Keratinocyte (primary cell): ENCODE results near the gene REEP3. TPM values are rescaled to one million over a fixed set of nuclear protein-coding genes. Genes with fewer than 3 reads are reported as not detected.

Experiments
- DNase-seq: peaks from one replicate; pipeline ENCODE4 v3.0.0-alpha.2; 2011; ENCODE audit warnings: low read depth, missing footprints, low spot score
- FAIRE-seq: peaks from 2 replicates; lab custom pipeline; 2011; peaks lifted over from hg19 to GRCh38; lab: Jason Lieb, UNC
- H2AFZ ChIP-seq: 2 replicates; pipeline ENCODE4 v1.6.0; 2012; ENCODE audit warnings: low read length, control low read depth, inconsistent platforms; ENCODE audit not compliant: control insufficient read depth
- H3K27ac ChIP-seq: 2 replicates; pipeline ENCODE4 v1.5.1; 2011; ENCODE audit warnings: low read length; ENCODE audit not compliant: control insufficient read depth, insufficient read depth
- H3K27me3 ChIP-seq: 3 replicates; pipeline ENCODE4 v1.6.0; 2011; ENCODE audit warnings: low read length; ENCODE audit not compliant: control insufficient read depth, insufficient read depth; ENCODE audit errors: extremely low read depth
- H3K36me3 ChIP-seq, 2 experiments: 2 replicates in 1 of 2; 3 replicates in 1 of 2; pipeline ENCODE4 v1.5.1; 2011; ENCODE audit warnings: low read length in 2 of 2, mild to moderate bottlenecking in 1 of 2; ENCODE audit not compliant: control insufficient read depth in 2 of 2, insufficient read depth in 2 of 2; ENCODE audit errors: extremely low read depth in 1 of 2
- H3K4me1 ChIP-seq: 3 replicates; pipeline ENCODE4 v1.5.1; 2011; ENCODE audit warnings: low read length; ENCODE audit not compliant: control insufficient read depth, insufficient read depth; ENCODE audit errors: extremely low read depth
- H3K4me2 ChIP-seq: 3 replicates; pipeline ENCODE4 v1.6.0; 2011; ENCODE audit warnings: low read depth, low read length; ENCODE audit not compliant: control insufficient read depth, insufficient read depth; ENCODE audit errors: extremely low read depth
- H3K4me3 ChIP-seq, 3 experiments: fragments of 200-600 bp in 1 of 3; sonication (generic) in 1 of 3; 2 replicates in 2 of 3; 3 replicates in 1 of 3; pipeline ENCODE4 v1.5.1; 2011 to 2016; ENCODE audit warnings: low read length in 3 of 3, mild to moderate bottlenecking in 3 of 3, control low read depth in 2 of 3, inconsistent platforms in 1 of 3, low read depth in 1 of 3, mixed read lengths in 1 of 3, mixed run types in 1 of 3, moderate library complexity in 1 of 3; ENCODE audit not compliant: control insufficient read depth in 2 of 3, insufficient read depth in 2 of 3; ENCODE audit errors: extremely low read depth in 1 of 3
- H3K79me2 ChIP-seq: 2 replicates; pipeline ENCODE4 v1.6.0; 2012; ENCODE audit warnings: low read length; ENCODE audit not compliant: control insufficient read depth, insufficient read depth
- H3K9ac ChIP-seq: 3 replicates; pipeline ENCODE4 v1.6.0; 2011; ENCODE audit warnings: low read length; ENCODE audit not compliant: control insufficient read depth, insufficient read depth; ENCODE audit errors: extremely low read depth
- H3K9me1 ChIP-seq: 3 replicates; pipeline ENCODE4 v1.6.0; 2011; ENCODE audit warnings: low read length; ENCODE audit not compliant: control insufficient read depth, insufficient read depth; ENCODE audit errors: extremely low read depth
- H3K9me3 ChIP-seq: 2 replicates; pipeline ENCODE4 v1.5.1; 2012; ENCODE audit warnings: low read depth, low read length; ENCODE audit not compliant: control insufficient read depth
- H4K20me1 ChIP-seq: 3 replicates; pipeline ENCODE4 v1.6.0; 2011; ENCODE audit warnings: low read length; ENCODE audit not compliant: control insufficient read depth, insufficient read depth; ENCODE audit errors: extremely low read depth
- EZH2 ChIP-seq: IDR thresholded peaks from one replicate; pipeline ENCODE4 v1.6.1; 2012; ENCODE audit warnings: inconsistent platforms, mild to moderate bottlenecking, low read length, moderate library complexity
- dilution Hi-C: fragments of 300-500 bp; cut with MboI; formaldehyde crosslinking; loops from one replicate; pipeline ENCODE4 v1.7.0; 2020; ENCODE audit warnings: low sequenced_read_pairs; ENCODE audit not compliant: extremely low pct_ligation_motif_present
- polyA plus RNA-seq, 5 experiments: library from polyadenylated mRNA; depleted of rRNA in 3 of 5; stranded (reverse) in 3 of 5; stranded (forward) in 1 of 5; unstranded in 1 of 5; fragments of >200 nt; gene quantifications; 1 replicate in 1 of 5; 2 replicates in 3 of 5; 3 replicates in 1 of 5; pipeline versions ENCODE4 v1.2.1 to v1.2.3, GENCODE V29; 2011 to 2012; ENCODE audit warnings: missing spikeins in 2 of 5, low read depth in 1 of 5, low replicate concordance in 1 of 5
- TF ChIP-seq, protein P1 (sequence below), 3 experiments: IDR thresholded peaks in 1 of 3; conservative IDR thresholded peaks in 1 of 3; optimal IDR thresholded peaks in 1 of 3; 2 replicates in 2 of 3; 3 replicates in 1 of 3; pipeline versions ENCODE3 to v1.5.1; 2011; ENCODE audit warnings: low read length in 3 of 3, mild to moderate bottlenecking in 3 of 3, moderate library complexity in 2 of 3, control low read depth in 1 of 3, inconsistent platforms in 1 of 3; ENCODE audit not compliant: insufficient read depth in 2 of 3; ENCODE audit errors: extremely low read depth in 1 of 3

The REEP3 gene
- polyA plus RNA-seq, 1 donor (not counting 4 experiments of a cell fraction or from before 2014, with no cell fraction given), result 52.8 TPM

DNA sequence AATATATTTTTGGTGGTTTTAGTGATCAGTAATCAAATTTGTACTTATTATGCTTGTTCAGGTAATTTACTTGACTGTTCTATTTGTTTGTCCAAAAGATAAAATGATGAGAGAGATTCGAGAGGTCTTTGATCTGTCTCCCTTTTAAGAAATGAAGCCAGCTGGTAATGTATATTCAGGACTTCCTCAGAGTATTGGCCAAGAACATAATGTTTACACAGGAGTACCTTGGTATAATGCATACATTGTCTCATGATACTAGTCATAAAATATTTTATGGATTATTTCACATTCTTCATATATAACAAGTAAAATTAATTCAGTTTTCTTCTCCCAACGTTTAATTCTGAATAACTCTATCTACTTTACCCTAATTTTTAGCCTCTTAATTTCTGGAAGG, 100.9 kb downstream of the REEP3 start:
- peaks cover 3% of the 10 kb centered on the region for H3K4me1 ChIP-seq
- TF ChIP-seq EZH2, result no peak
- TF ChIP-seq, protein P1, sequence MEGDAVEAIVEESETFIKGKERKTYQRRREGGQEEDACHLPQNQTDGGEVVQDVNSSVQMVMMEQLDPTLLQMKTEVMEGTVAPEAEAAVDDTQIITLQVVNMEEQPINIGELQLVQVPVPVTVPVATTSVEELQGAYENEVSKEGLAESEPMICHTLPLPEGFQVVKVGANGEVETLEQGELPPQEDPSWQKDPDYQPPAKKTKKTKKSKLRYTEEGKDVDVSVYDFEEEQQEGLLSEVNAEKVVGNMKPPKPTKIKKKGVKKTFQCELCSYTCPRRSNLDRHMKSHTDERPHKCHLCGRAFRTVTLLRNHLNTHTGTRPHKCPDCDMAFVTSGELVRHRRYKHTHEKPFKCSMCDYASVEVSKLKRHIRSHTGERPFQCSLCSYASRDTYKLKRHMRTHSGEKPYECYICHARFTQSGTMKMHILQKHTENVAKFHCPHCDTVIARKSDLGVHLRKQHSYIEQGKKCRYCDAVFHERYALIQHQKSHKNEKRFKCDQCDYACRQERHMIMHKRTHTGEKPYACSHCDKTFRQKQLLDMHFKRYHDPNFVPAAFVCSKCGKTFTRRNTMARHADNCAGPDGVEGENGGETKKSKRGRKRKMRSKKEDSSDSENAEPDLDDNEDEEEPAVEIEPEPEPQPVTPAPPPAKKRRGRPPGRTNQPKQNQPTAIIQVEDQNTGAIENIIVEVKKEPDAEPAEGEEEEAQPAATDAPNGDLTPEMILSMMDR (optimal IDR thresholded peaks at IDR 0.05 in 1 of 3, IDR thresholded peaks at IDR 0.05 in 1 of 3, conservative IDR thresholded peaks at IDR 0.05 in 1 of 3; ENCODE audit: extremely low read depth in 1 of 3, insufficient read depth in 2 of 3, low read length in 3 of 3), result no peak
- H3K27me3 ChIP-seq, result no peaks in the 10 kb centered on the region
- H3K4me2 ChIP-seq, result no peak overlapping the region
- H3K9me3 ChIP-seq, result no peaks in the 10 kb centered on the region
- no peaks in the 10 kb centered on the region for H3K79me2 ChIP-seq
- H2AFZ ChIP-seq, result no peak overlapping the region
- H3K36me3 ChIP-seq, result peaks cover 5 to 6% of the 10 kb centered on the region in 2 experiments
- dilution Hi-C loops, result no loop called here
- H3K9me1 ChIP-seq, result no peaks in the 10 kb centered on the region
- no peak overlapping the region for H3K4me3 ChIP-seq
- FAIRE-seq (no peak), DNase-seq (no peak)
- no peak overlapping the region for H3K27ac ChIP-seq
- no peaks in the 10 kb centered on the region for H4K20me1 ChIP-seq
- H3K9ac ChIP-seq, result no peak overlapping the region

DNA sequence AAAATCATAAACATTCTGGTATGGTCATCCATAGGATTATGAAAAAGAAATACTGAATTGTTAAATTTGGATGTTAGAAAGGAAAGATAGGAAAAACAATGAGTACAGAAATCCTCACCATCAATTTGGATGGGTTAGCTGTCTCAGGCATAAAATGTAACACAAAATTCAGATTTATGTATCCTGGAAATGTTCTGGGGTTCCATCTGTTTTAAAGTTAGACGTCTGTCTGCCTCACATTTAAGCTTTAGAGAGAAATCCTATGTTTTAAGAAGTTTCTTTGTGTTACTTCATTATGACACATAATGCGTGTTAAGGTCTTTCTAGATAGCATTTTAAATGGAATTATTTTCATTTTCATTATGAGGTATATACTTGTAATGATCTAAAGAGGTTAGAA, 103.5 kb downstream of the REEP3 start:
- H3K79me2 ChIP-seq, result no peaks in the 10 kb centered on the region
- DNase-seq (no peak), FAIRE-seq (no peak)
- no peak overlapping the region for H3K4me2 ChIP-seq
- H3K4me1 ChIP-seq, result peaks cover 16% of the 10 kb centered on the region
- no peaks in the 10 kb centered on the region for H4K20me1 ChIP-seq
- no peak overlapping the region for H3K9ac ChIP-seq
- H3K27ac ChIP-seq, result no peak overlapping the region
- no peaks in the 10 kb centered on the region for H3K36me3 ChIP-seq
- H3K27me3 ChIP-seq, result no peaks in the 10 kb centered on the region
- H3K9me3 ChIP-seq, result no peaks in the 10 kb centered on the region
- TF ChIP-seq, protein P1 (optimal IDR thresholded peaks at IDR 0.05 in 1 of 3, IDR thresholded peaks at IDR 0.05 in 1 of 3, conservative IDR thresholded peaks at IDR 0.05 in 1 of 3; ENCODE audit: extremely low read depth in 1 of 3, insufficient read depth in 2 of 3, low read length in 3 of 3), result no peak
- TF ChIP-seq EZH2, result no peak
- dilution Hi-C loops, result no loop called here
- no peak overlapping the region for H2AFZ ChIP-seq
- H3K4me3 ChIP-seq, result no peak overlapping the region
- no peaks in the 10 kb centered on the region for H3K9me1 ChIP-seq
